HG03575 (cell line): ENCODE results near the gene SH3D21.

Source experiments
- ATAC-seq: cut with Tn5 transposase; IDR thresholded peaks from one replicate; pipeline ENCODE4 v1.9.1; 2021; ENCODE audit not compliant: unreplicated experiment, insufficient number of reproducible peaks, low FRiP score; ENCODE audit errors: extremely low read depth

SH3D21 gene

DNA sequence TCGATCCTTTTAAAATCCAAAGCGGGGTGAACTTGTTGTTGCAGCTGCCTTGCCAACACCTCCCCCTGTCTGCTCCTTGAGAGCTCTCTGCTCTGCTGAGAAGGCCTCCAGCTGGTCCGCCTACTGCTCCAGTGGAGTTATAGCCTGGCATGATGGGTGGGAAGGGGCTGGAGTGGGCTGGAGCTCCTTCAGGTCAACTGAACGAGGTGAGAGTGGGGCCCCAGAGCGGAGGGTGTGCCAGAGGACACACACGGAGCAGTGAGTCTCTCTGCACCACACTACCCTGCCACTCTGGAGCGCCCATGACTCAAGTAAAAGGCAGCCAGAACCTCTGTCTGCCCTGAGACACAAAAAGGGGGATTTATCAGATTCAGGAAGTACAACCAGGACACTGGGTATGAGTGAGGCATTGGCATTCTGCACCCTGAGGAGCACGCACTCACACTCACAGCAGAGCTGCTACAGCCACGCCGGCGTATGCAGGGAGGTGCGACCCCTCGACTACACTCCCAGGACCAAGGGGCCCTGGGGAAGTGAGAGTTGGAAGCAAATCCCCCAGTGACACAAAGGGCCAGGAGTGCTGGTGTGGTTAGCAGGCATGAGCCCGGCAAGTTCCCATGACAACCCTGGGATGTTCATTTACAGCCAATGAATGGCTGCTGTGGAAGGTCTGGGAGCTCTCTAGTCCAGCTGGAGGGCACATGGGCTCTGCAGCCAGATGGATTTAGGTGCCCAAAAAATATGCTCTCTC is 45.2 kb downstream of the SH3D21 start:
- ATAC-seq, result no peak

DNA sequence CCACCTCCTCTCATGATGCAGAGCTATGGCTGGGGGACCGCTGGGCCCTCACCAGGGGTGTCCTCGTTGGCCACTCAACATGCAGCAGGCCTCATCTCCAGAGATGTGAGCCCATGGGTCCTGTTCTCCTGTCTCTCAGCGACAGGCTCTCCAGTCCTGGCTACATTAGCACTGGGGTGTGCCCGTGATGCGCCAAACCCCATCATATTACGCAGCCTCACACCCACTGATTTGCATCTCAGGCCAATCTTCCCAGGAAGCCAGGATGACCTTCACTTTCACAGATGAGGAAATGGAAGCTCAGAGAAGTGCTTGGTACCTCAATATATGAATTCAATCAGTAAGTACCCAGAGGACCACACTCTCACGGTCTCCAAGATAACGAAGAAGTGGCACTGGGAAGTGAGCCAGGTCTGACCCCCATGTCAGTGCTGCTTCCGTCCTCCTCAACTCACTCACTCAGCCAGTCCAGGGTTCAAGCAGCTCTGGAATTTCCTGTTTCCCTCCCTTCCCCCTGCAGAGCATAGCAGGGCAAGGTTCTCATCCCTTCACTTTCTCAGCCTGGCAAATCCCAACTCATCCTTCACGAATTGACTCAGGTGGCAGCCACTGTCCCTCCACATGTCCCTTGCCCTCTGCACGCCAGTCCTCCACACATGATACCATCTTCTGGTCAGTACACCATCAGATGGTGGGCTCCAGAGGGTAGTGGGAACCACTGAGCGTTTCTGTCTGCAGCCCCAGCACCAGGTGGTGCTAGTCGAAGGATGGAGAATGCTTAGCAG is 46.1 kb downstream of the SH3D21 start:
- no peak for ATAC-seq

GRCh38 chr1:36352910-36353878 is 47.0 kb downstream of the SH3D21 start:
- no peak for ATAC-seq

- no peak for ATAC-seq
These were observed 48.3 kb downstream of the SH3D21 start for GRCh38 chr1:36354486-36354885.

DNA sequence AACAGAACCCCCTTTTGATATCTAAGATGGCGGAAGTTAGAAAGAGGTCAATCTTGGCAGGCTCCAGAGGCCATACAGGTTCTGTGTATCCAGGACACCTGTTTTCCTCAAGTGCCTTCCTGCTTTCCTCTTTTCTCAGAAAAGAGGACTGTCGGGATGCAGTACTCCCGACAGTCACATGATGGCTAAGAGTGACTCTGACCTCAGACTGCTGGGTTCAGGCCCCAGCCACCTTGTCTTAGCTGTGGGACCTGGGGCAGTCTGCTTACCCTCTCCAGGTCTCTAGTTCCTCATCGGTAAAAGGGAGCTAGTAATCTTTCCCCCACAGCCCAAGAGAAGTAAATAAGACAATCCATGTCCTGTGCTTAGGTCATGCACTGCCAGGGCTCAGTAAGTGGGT is 49.6 kb downstream of the SH3D21 start:
- ATAC-seq, result no peak

GRCh38 chr1:36358514-36359084 is 52.4 kb downstream of the SH3D21 start:
- no peak for ATAC-seq

- ATAC-seq, result no peak
These were observed 53.2 kb downstream of the SH3D21 start for GRCh38 chr1:36359383-36359782.

DNA sequence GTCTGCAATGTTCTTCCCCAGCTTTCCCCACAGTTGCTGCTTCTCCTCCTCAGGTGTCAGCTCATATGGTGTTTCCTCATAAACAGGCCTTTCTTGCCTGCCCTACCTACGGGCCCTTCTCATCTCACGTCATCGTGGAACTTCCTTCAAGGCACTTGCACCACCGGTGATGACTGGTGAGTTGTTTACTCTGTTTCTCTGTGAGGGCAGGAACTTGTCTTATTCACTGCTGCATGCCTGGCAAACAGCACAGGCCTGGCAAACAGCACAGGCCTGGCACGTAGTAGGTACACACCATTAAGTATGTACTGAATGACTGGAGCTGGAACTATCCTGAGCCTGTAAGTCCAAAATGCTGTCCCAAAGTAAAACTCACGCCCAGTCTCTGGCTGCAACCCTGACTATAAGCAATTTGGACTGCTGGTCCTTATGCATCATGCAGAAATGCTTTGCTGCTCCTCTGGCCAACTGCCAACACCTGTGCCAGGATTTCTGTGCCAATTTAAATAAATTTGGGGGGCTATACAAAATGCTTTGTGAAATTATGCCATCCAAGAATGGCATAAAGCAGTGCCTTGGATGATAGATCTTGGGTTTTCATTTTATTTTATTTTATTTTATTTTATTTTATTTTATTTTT is 53.9 kb downstream of the SH3D21 start:
- ATAC-seq, result no peak

DNA sequence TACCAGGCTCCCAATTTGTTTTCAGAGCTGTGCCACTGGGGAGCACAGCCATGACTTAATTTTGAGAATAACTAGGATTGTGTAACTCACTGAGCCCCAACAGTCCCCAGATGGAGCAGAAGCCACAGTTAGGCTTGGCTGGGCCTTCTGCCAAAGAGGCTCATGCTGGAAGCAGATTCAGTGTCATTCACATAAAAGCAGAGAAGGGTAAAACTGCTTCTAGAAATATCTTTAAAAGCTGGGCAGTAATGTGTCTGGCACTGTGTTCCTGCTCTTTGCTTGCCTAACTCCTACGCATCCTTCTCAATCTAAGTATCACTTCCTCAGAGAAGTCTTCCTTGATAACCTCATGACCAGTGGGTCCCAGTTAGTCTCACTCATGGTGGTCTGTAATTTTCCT is 59.2 kb downstream of the SH3D21 start:
- no peak for ATAC-seq

GRCh38 chr1:36366091-36366661 is 60.0 kb downstream of the SH3D21 start:
- no peak for ATAC-seq

GRCh38 chr1:36367066-36367465 is 60.9 kb downstream of the SH3D21 start:
- ATAC-seq, result no peak

DNA sequence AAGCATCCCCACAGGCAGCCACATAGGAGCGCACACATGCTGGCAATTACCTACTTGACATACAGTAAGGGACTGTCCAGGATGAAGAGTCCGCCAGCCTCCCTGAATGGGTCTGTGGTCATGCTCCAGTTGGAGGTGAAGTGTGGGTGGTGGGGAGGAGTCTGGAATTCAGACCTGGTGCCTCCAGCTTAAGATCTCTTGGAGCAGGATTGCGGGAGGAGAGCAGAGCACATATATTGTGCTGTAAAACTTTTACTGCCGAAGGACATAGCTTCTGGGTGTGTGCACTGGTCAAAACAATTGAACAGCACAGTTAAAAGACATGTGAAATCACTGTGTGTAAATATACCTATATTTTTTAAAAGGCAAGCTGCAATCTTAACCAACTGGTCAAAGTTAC is 61.6 kb downstream of the SH3D21 start:
- no peak for ATAC-seq

DNA sequence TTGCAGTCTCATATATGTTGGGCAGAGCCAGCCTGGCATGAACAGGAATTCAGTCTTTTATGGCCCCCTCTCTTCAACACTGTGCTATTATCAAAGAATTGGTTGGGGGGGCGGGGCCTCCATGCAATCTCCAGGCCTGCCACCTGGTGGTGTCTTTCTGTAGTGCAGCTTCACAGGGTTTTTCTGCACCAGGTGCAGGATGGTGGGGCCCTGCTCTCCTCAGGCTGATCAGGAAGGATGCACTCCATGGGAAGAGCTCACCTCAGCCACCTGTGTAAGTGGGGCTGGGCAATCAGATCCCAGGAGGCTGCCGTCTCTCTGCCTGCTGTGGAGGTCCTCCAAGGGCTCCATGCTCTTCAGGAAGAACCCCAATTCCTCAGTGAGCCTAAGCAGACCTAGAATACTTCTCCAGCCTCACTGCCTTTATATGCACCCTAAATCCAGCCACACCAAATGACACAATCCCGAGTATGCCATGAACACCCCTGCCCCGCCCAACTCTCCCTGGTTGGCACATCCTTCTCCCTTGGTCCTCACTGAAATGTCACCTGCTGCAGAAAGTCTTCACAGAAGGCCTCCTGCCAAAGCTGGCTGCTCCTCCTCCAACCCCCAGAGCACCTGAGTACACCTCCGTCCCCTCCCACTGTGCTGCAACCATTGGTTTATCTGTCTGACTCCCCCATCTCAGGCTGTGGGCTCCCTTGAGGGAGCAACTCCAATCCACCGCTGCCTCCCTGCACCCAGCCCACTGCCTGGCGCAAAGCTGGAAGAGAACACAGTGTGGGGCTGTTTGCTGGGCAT is 63.1 kb downstream of the SH3D21 start:
- no peak for ATAC-seq
